Muscle of arm (tissue), 12 donors: ENCODE data around the gene FHIP2A. TPM values are rescaled to one million over a fixed set of nuclear protein-coding genes. Genes with fewer than 3 reads are reported as not detected.
"Not testable (repeated sequence)": the region's sequence is repeated elsewhere in the genome, so short reads cannot be mapped to it uniquely, and the experiment has no call there.

Source experiments
- DNase-seq: peaks from one replicate; pipeline ENCODE4 v3.0.0-alpha.2; 2013
- polyA plus RNA-seq, 12 donors: library from polyadenylated mRNA; unstranded; fragments of 120-200 nt; gene quantifications; one replicate each; pipeline ENCODE4 v1.2.1, GENCODE V29; 2013; ENCODE audit not compliant: insufficient read length in 12 of 12

Gene FHIP2A
- polyA plus RNA-seq, 12 donors: 14.9 to 27.4 (median 21.9) TPM; not detected in 1

DNA sequence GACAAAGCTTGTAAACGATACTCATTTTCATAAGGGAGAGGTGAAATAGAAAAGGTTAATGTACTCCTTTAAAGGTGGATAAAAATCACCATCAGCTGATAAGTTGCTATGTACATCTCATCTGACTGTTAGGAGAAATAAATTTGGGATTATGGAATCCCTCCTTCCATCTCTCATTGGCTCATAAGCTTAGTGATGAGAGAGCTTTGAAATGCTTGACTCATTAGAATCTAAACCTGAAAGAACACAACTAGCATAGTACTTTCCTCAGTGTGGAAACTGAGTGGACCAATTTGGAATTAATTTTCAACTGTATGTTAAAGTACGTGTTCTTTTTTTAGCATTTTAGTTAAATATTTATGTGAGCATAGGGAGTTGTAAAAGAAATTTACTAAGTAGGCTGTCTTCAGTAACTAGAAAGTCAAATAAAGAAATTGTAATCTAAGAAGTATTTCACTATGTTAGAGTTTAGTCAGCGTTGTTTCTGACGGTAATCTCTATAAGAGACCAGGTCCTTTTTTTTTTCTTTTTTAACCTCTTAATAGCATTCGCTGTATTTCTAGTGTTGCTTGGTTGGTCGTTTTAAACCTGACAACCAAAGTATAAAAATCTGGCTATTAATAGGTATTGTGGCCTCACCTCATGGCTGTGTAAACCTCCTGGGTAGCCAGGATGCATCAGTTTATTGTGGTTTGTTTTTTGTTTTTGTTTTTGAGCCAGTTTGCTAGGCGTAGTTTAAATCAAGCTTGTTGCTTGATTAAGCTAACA is 34.4 kb downstream of the FHIP2A start:
- no peak for DNase-seq

- no peak for DNase-seq
Observed at GRCh38 chr10:114856544-114857287, 35.1 kb downstream of the FHIP2A start.

DNA sequence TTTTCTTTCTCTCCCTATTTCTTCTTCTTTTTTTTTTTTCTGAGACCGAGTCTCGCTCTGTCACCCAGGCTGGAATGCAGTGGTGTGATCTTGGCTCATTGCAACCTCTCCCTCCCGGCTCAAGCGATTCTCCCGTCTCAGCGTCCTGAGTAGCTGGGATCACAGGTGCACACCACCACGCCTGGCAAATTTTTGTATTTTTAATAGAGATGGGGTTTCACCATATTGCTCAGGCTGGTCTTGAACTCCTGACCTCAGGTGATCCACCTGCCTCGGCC is 35.6 kb downstream of the FHIP2A start:
- DNase-seq: not testable (repeated sequence)

DNA sequence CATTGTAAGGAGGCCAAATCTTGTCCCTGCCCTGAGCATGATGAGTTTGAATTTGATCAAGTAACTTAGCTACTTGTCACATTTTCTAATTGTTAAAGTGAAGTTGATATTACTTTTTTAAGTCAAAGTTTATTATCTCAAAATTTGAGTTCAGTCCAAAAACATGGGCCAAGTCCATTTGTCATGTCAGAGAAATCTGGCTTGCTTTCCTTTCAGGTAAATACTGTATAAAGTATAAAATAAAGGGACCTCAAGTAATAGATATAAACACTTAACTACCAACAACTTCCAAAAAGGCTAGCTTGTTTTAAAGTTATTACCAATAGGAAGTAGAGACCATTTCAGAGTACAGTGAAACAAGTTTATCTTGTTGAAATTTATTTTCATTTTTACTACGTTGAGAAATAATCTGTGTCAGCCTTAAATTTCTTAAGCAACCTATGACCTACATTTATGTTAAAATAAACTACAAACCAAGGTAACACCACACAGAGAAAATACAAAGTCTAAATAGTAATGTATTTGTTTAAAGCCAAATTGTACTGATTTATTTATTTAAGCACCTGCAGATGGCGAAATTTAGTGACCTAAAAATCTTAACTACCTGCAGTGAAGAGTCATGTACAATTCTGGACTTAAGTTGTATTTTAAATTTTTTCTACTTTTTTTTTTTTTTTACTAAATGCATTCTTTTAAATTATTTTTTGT is 36.5 kb downstream of the FHIP2A start:
- DNase-seq: no peak

- DNase-seq: no peak
Observed at GRCh38 chr10:114859222-114859621, 37.6 kb downstream of the FHIP2A start.

DNA sequence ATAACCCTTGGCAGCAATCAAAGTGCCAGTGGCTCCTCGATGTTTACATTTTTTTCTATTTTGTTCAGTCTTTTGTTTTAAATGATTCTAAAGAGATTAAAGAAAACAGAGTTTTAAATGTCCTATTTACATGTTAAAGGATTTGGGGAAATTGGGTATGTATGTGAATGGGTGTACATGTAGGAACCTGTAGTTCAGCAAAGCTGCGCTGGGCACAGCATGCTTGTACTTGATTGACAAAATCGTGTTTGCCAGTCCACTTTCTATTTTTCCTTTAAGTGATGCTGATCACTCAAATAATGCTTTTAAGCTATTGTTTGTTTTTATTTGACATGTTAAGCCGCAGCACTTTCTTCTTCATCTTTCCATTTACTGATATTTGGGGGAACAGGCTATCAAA is 40.9 kb downstream of the FHIP2A start:
- DNase-seq: no peak

DNA sequence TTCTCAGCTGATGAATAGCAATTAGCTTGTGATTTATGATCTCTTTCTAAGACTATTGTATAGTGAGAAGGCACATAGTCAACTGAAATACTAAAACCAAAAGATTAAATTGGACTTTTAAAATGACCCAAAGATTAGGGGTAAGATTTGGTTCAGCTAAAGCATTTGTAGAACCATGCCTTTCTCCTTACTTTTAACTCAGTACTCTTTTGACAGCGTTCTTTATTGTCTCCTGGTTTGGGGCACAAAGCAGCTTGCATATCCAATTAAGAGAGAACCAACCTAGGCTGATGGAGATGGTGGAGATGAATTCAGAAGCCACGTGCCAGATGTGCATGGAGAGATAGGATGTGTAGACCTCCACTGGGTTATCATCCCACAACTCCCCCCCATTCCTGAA is 45.8 kb downstream of the FHIP2A start:
- no peak for DNase-seq

DNA sequence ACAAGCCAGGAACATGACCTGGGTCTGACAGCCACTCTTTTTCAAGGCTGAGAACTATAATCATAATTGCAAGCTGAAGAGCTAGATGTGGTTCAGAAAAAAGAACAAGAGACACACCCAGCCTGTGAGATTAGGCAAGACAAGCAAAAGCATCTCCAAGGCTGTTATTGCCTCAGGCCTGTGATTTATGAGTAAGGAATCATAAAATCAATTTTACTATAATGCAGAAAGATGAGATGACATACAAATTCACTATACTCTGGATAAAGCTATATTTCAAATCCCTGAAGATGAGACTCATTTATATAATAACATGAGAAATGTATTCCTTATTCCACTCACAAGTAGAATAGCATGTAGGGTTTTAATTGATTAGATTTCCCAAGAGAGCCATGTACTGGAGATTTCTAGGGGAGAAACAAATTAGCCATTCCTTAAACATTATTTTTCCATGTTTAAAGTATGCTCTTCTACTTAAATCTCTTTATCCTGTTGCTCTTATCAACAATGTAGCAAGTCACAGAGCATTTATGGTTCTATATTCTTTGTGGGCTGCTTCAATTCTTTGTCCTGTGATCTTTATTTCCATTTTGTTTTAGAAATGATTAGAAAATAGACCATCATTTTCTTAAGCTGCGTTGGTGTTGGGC is 47.4 kb downstream of the FHIP2A start:
- DNase-seq: no peak

- DNase-seq: peak; percentile 58
Observed at GRCh38 chr10:114869520-114869892, 47.9 kb downstream of the FHIP2A start.

GRCh38 chr10:114870486-114870885 is 48.9 kb downstream of the FHIP2A start:
- no peak for DNase-seq

DNA sequence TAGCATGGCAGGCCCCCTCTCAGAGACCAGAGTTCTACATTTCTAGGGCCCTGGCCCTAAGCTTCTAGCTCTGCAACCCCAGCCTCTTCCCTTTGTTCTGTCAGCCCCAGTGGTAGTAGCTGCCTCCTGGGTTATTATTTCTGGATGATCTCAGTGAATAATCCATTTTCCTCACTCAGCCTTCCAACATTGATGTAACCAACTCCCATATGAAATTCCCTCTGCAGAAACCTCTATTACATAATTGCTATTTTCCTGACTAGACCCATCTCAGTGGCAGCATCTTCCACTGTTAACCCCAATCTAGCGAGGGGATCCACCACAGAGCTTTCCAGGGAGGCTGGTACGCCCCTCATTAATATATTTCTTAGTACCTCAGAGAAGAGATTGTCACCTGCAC is 49.8 kb downstream of the FHIP2A start:
- DNase-seq: no peak

Other genes starting within 250 kb of the FHIP2A start
- 100 to 1,000 TPM in 1 of 12 donors, 10 to 100 TPM in 10, not detected in 1; 44.3 to 111 (median 60.8) TPM for gene ABLIM1, start 163.5 kb upstream of the FHIP2A start, polyA plus RNA-seq
- 10 to 100 TPM in 11 of 12 donors, not detected in 1; 15.1 to 25.7 (median 22.3) TPM for gene TRUB1, start 116.4 kb downstream of the FHIP2A start, polyA plus RNA-seq